Cardiac muscle cell (in vitro differentiated cells and primary cell): ENCODE results near the gene SAT2. TPM values are rescaled to one million over a fixed set of nuclear protein-coding genes. Genes with fewer than 3 reads are reported as not detected.
A peak's percentile ranks its signal among the peaks of the same experiment; 100 is the strongest.

ENCODE experiments used
- DNase-seq, 2 donors: peaks; one replicate each; pipeline versions ENCODE4 v3.0.0 to v3.0.0-alpha.2; 2010 to 2017; ENCODE audit warnings: low read depth in 1 of 2, low spot score in 1 of 2
- H3K27ac ChIP-seq: fragments of 200-600 bp; sonication (generic); 2 replicates; pipeline ENCODE4 v1.5.1; 2016
- H3K27me3 ChIP-seq: fragments of 200-600 bp; sonication (generic); 2 replicates; pipeline ENCODE4 v1.6.0; 2016; ENCODE audit warnings: control low read depth
- H3K36me3 ChIP-seq: fragments of 200-600 bp; sonication (generic); 2 replicates; pipeline ENCODE4 v1.5.1; 2016; ENCODE audit warnings: control low read depth
- H3K4me1 ChIP-seq: fragments of 200-600 bp; sonication (generic); 2 replicates; pipeline ENCODE4 v1.8.1; 2017; ENCODE audit warnings: low read depth, mild to moderate bottlenecking, mixed run types
- H3K4me3 ChIP-seq: fragments of 200-600 bp; sonication (generic); 2 replicates; pipeline ENCODE4 v1.5.1; 2016; ENCODE audit warnings: mild to moderate bottlenecking
- H3K9me3 ChIP-seq: fragments of 200-600 bp; sonication (generic); 2 replicates; pipeline ENCODE4 v1.5.1; 2017; ENCODE audit warnings: low read depth, mild to moderate bottlenecking, control low read depth
- polyA plus RNA-seq: library from polyadenylated mRNA; unstranded; fragments of >200 nt; fragmentation: Nextera tagmentation; extraction: Ambion mirVana; gene quantifications from 2 replicates; pipeline ENCODE4 v1.2.1, GENCODE V29; 2016
- total RNA-seq: library from RNA; depleted of rRNA; stranded (reverse); fragments of >200 nt; gene quantifications from 2 replicates; pipeline ENCODE4 v1.2.3, GENCODE V29; 2016
- TF ChIP-seq, protein P1 (sequence below): IDR thresholded peaks from 2 replicates; pipeline ENCODE4 v1.5.1; 2012; ENCODE audit warnings: low read depth, mild to moderate bottlenecking, low read length

The SAT2 gene
- total and polyA plus RNA-seq, 2 experiments from 2014 or later, result 142 to 143 TPM

DNA sequence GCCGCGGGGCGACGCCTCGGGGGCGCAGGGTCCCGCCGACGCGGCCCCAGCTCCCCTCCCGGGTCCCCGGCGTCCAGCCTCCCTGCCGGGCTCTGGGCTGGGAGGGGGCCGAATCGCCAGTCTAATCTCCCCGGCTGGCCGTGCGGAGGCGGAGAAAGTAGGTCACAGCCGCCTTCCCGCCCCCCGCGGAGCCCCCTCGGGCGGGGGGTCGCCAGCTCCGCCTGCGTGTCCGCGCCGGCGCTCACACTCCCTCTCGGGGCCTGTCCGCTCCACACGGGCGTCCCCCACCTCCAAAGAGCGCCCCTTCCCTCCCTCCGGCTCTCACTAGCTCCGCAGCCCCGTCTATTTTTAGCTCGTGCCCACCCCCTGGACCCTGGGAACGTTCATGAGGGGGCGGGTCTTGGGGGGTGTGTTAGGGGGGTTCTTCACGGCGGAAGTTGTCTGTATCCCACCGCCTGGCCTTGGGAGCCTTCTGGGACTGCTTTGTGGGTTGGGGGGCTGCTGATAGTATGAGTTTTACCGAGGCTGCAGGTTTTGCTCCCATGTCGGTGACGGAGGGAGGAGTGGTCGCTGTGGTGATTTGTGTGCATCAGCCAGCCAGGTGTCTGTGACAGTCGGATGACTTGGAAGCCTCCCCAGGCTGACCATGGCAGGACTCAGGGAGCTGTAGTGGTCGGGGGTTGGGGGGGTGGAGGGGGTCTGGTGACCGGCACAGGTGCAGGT is 24.2 kb upstream of the SAT2 start:
- Histone ChIP-seq H3K4me3 (peak overlapping the region; percentile 83), H3K4me1 (peaks cover 23% of the 10 kb centered on the region), H3K9me3 (no peaks in the 10 kb centered on the region), H3K36me3 (peaks cover 2% of the 10 kb centered on the region), H3K27me3 (no peaks in the 10 kb centered on the region), H3K27ac (peak overlapping the region; percentile 82)
- TF ChIP-seq, protein P1, sequence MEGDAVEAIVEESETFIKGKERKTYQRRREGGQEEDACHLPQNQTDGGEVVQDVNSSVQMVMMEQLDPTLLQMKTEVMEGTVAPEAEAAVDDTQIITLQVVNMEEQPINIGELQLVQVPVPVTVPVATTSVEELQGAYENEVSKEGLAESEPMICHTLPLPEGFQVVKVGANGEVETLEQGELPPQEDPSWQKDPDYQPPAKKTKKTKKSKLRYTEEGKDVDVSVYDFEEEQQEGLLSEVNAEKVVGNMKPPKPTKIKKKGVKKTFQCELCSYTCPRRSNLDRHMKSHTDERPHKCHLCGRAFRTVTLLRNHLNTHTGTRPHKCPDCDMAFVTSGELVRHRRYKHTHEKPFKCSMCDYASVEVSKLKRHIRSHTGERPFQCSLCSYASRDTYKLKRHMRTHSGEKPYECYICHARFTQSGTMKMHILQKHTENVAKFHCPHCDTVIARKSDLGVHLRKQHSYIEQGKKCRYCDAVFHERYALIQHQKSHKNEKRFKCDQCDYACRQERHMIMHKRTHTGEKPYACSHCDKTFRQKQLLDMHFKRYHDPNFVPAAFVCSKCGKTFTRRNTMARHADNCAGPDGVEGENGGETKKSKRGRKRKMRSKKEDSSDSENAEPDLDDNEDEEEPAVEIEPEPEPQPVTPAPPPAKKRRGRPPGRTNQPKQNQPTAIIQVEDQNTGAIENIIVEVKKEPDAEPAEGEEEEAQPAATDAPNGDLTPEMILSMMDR, result no peak
- peak in 1 of 2 donors; percentile 88 for DNase-seq

DNA sequence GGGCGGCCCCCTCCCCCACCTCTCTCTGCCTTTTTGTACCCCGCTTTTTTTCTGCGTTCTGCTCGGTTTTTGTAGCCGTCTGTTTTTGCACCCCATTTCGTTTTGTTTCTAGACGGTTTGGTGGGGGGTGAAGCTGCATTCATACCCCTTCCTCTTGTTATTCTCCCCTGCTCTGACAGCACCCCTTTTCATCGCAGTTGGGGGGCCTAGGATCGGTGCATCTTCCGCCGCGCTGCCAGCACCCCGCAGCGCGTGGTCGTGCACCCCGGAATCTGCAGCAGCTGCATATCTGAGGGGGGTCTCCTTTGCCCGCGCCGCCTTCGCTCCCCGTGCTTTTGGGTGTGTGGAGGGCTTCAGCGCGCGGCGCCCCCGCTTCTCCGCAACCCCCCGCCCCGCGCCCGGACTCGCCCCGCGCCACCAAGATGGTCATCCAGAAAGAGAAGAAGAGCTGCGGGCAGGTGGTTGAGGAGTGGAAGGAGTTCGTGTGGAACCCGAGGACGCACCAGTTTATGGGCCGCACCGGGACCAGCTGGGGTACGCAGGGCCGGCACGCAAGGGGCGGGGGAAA is 23.6 kb upstream of the SAT2 start:
- DNase-seq, result no peak
- peak overlapping the region; percentile 82 for H3K27ac ChIP-seq

DNA sequence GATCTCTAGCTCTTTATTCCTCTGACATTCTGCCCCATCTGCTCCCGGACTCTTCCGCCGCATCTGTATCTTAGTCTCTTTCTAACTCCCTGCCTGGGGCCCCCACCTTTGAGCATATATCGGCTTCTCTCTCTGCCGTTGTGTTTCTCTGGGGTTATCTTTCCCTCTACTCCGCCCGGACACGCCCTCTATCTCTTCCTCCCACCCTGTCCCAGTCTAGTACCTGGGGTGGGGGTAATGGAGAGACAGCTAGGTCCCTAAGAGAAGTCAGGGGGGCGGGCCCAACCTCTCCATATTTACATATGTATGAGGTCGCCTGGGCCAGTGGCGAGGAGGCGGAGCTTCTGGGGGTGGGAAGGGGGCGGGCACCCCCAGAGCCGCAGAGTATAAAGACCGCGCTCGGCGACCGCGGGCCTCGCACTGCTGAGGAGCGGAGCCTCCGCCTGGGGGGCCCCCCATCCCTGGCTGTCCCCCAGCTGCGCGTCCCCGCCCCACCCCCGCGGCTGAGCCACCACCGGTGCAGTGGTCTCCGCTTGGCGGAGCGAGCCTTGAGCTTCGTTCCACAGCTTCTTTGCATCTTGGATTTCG is 23.0 kb upstream of the SAT2 start, which contains the start of gene ATP1B2:
TSS of gene ATP1B2 (plus strand) at position 418 of the 588 bp plus-strand sequence. CDS start 593 bp downstream, outside the sequence.
- Histone ChIP-seq H3K27ac (peak within 1 kb of the TSS; percentile 82), H3K4me1 (peaks cover 14% of the 10 kb centered on the region), H3K36me3 (peaks cover 2% of the 10 kb centered on the region), H3K27me3 (no peaks in the 10 kb centered on the region), H3K9me3 (no peaks in the 10 kb centered on the region), H3K4me3 (peak within 1 kb of the TSS; percentile 83)
- TF ChIP-seq, protein P1, result no peak
- peak; percentile 46 to 97 for DNase-seq

More for the DNA sequence above, 23.6 kb upstream of the SAT2 start:
- Histone ChIP-seq H3K9me3 (no peaks in the 10 kb centered on the region), H3K36me3 (peaks cover 2% of the 10 kb centered on the region), H3K4me1 (peaks cover 17% of the 10 kb centered on the region), H3K4me3 (peak overlapping the region; percentile 83), H3K27me3 (no peaks in the 10 kb centered on the region)
- TF ChIP-seq, protein P1, result no peak

DNA sequence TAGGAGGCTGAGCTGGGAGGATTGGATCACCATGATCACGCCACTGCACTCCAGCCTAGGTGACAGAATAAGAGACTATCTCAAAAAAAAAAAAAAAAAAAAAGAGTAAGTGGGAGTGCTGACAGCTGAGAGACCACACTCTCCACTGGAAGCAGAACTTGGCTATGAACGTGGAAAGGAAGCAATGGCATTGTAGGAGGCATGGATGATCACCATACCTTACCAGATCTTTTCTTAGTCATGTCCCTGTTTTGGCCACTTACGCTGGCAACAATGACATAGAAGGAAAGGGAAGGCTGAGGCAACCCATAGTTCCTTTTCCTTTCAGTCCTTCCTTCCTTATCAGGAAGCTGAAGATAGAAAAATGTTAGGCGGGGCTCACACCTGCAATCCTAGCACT is 19.4 kb upstream of the SAT2 start:
- no peak overlapping the region for H3K27ac ChIP-seq
- H3K4me1 ChIP-seq, result peaks cover 11% of the 10 kb centered on the region
- TF ChIP-seq, protein P1, result no peak
- no peaks in the 10 kb centered on the region for H3K36me3 ChIP-seq
- no peaks in the 10 kb centered on the region for H3K27me3 ChIP-seq
- no peaks in the 10 kb centered on the region for H3K9me3 ChIP-seq
- DNase-seq, result no peak
- H3K4me3 ChIP-seq, result no peak overlapping the region

DNA sequence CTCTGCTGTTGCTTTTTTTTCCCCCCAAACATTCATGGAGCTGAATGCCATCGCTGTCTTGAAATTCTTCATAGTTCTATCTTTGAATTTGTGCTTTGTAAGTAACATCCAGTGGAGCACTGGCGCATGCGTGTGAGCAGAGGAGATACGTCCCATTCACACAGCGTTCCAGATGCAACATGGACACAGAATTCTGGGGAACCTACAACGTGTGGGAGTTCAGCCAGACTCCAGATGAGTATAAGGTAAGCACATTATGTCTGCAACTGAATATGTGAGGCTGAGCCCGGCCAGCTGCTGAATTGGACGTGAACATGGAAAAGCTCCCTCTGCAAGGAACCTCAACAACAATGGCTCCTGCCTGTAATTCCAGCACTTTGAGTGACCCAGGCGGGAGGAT is 18.8 kb upstream of the SAT2 start:
- Histone ChIP-seq H3K4me1 (peaks cover 11% of the 10 kb centered on the region), H3K36me3 (no peaks in the 10 kb centered on the region), H3K27me3 (no peaks in the 10 kb centered on the region), H3K9me3 (no peaks in the 10 kb centered on the region), H3K4me3 (no peak overlapping the region), H3K27ac (no peak overlapping the region)
- DNase-seq, result no peak
- TF ChIP-seq, protein P1, result no peak
